HCT116 (cell line): ENCODE data around the gene METTL15. TPM values are rescaled to one million over a fixed set of nuclear protein-coding genes. Genes with fewer than 3 reads are reported as not detected.

ENCODE experiments used
- ATAC-seq: fragments of 200-7000 bp; cut with Tn5 transposase; 2 replicates; pipeline ENCODE4 v1.9.1; 2020; ENCODE audit warnings: mild to moderate bottlenecking, moderate library complexity
- BruUV-seq: library from RNA; stranded (reverse); fragments of 400-500 nt; replicated peaks from 2 replicates; lab custom pipeline; 2021; lab: Mats Ljungman, UMichigan
- CTCF ChIA-PET: fragments of 300-600 bp; sonication (Branson Sonifier 250); formaldehyde crosslinking; loops from one replicate; lab custom pipeline; 2021; ENCODE audit warnings: antibody characterized with exemption; lab: Charles Lee
- POLR2A ChIA-PET: fragments of 300-600, 350-600 bp; sonication (Branson Sonifier 250); formaldehyde crosslinking; loops from one replicate; lab custom pipeline; 2021; ENCODE audit warnings: antibody characterized with exemption; lab: Charles Lee
- RAD21 ChIA-PET, 2 experiments: fragments of 300-600 bp; sonication (Branson Sonifier 250); formaldehyde crosslinking; loops; one replicate each; lab custom pipeline; 2023; ENCODE audit warnings: low total read pairs in 2 of 2; ENCODE audit not compliant: uncharacterized antibody in 2 of 2, unreplicated experiment in 2 of 2, low non-redundant PET in 1 of 2; lab: Charles Lee
- DNase-seq: peaks from one replicate; pipeline ENCODE4 v3.0.0-alpha.2; 2010; ENCODE audit warnings: low read depth, low spot score
- H2AFZ ChIP-seq: fragments of 200-600 bp; shearing (Covaris generic), sonication (generic); 2 replicates; pipeline ENCODE4 v1.6.1; 2017; ENCODE audit warnings: low read depth, mixed run types, mixed read lengths, antibody characterized with exemption, low read length; ENCODE audit not compliant: poor library complexity, severe bottlenecking
- H3K27ac ChIP-seq: 2 replicates; pipeline ENCODE4 v1.5.1; 2012; ENCODE audit warnings: low read depth, low read length
- H3K27me3 ChIP-seq: fragments of 200-600 bp; sonication (generic); 2 replicates; pipeline ENCODE4 v1.6.1; 2016; ENCODE audit warnings: mixed run types, low read length, mixed read lengths; ENCODE audit not compliant: insufficient read depth
- H3K36me3 ChIP-seq, 2 experiments: fragments of 200-500 bp in 1 of 2; fragments of 200-600 bp in 1 of 2; sonication (Bioruptor generic) in 1 of 2; sonication (generic) in 1 of 2; 2 replicates each; pipeline versions ENCODE4 v1.5.1 to v1.6.1; 2014 to 2016; ENCODE audit warnings: low read length in 2 of 2, inconsistent platforms in 1 of 2, mixed read lengths in 1 of 2, mixed run types in 1 of 2; ENCODE audit not compliant: insufficient read depth in 2 of 2, control insufficient read depth in 1 of 2
- H3K4me1 ChIP-seq, 2 experiments: fragments of 200-600 bp in 1 of 2; sonication (generic) in 1 of 2; 2 replicates each; pipeline versions ENCODE4 v1.5.1 to v1.6.1; 2012 to 2017; ENCODE audit warnings: low read length in 2 of 2, inconsistent platforms in 1 of 2, mild to moderate bottlenecking in 1 of 2, mixed read lengths in 1 of 2, mixed run types in 1 of 2, moderate library complexity in 1 of 2; ENCODE audit not compliant: insufficient read depth in 2 of 2, control insufficient read depth in 1 of 2
- H3K4me2 ChIP-seq: fragments of 200-600 bp; sonication (generic); 2 replicates; pipeline ENCODE4 v1.6.1; 2017; ENCODE audit warnings: mixed run types, low read length, mixed read lengths
- H3K4me3 ChIP-seq, 2 experiments: fragments of 200-600 bp in 1 of 2; sonication (generic) in 1 of 2; replicated peaks in 1 of 2; 2 replicates each; pipeline ENCODE4 v1.5.1; 2011 to 2016; ENCODE audit warnings: low read length in 2 of 2, control low read depth in 1 of 2, low read depth in 1 of 2, mild to moderate bottlenecking in 1 of 2, mixed read lengths in 1 of 2, mixed run types in 1 of 2
- H3K79me2 ChIP-seq: fragments of 200-600 bp; sonication (generic); 2 replicates; pipeline ENCODE4 v1.6.1; 2017; ENCODE audit warnings: mild to moderate bottlenecking, mixed run types, low read length, moderate library complexity, mixed read lengths; ENCODE audit not compliant: insufficient read depth
- H3K9ac ChIP-seq: fragments of 200-600 bp; sonication (generic); 2 replicates; pipeline ENCODE4 v1.6.1; 2016; ENCODE audit warnings: low read length, mixed read lengths
- H3K9me2 ChIP-seq: fragments of 200-600 bp; sonication (generic), shearing (Covaris generic); 2 replicates; pipeline ENCODE4 v1.6.1; 2017; ENCODE audit warnings: mixed run types, mild to moderate bottlenecking, moderate library complexity; ENCODE audit not compliant: insufficient read depth
- H3K9me3 ChIP-seq, 2 experiments: fragments of 200-500 bp in 1 of 2; fragments of 200-600 bp in 1 of 2; sonication (Bioruptor generic) in 1 of 2; sonication (generic) in 1 of 2; 2 replicates each; pipeline ENCODE4 v1.6.1; 2014 to 2017; ENCODE audit warnings: low read length in 2 of 2, mixed read lengths in 2 of 2, inconsistent platforms in 1 of 2, low read depth in 1 of 2, mild to moderate bottlenecking in 1 of 2, mixed run types in 1 of 2, moderate library complexity in 1 of 2; ENCODE audit not compliant: control insufficient read depth in 1 of 2, insufficient read depth in 1 of 2
- H4K20me1 ChIP-seq: fragments of 200-600 bp; sonication (generic), shearing (Covaris generic); 2 replicates; pipeline ENCODE4 v1.6.1; 2017; ENCODE audit warnings: mixed run types, mild to moderate bottlenecking, moderate library complexity; ENCODE audit not compliant: insufficient read depth
- JUND ChIP-seq: IDR thresholded peaks from 2 replicates; pipeline ENCODE4 v1.6.1; 2012
- RAD21 ChIP-seq: IDR thresholded peaks from 2 replicates; pipeline ENCODE4 v1.6.1; 2012; ENCODE audit warnings: low read depth, mild to moderate bottlenecking
- SIN3A ChIP-seq: IDR thresholded peaks from 2 replicates; pipeline ENCODE4 v1.6.1; 2012; ENCODE audit warnings: low read depth
- TCF7L2 ChIP-seq: IDR thresholded peaks from 2 replicates; pipeline ENCODE4 v1.7.0; 2011; ENCODE audit warnings: borderline replicate concordance, inconsistent platforms; ENCODE audit not compliant: insufficient read depth, insufficient read length; ENCODE audit errors: extremely low read depth
- intact Hi-C: fragments of 100-400 bp; cut with micrococcal nuclease; formaldehyde crosslinking; loops from 2 replicates; pipeline ENCODE4 v1.10.0; 2022
- total RNA-seq: library from RNA; stranded (reverse); gene quantifications from one replicate; pipeline ENCODE4 v1.2.1, GENCODE V29; 2021; ENCODE audit not compliant: unreplicated experiment
- TF ChIP-seq, protein P1 (sequence below): IDR thresholded peaks from 2 replicates; pipeline ENCODE4 v1.6.1; 2012; ENCODE audit warnings: low read depth

METTL15 gene
- total RNA-seq, 1 experiment from 2014 or later, result 25.3 TPM

GRCh38 chr11:28146123-28146751 lies 38.0 kb downstream of the METTL15 start (continued):
- TF ChIP-seq, protein P1, sequence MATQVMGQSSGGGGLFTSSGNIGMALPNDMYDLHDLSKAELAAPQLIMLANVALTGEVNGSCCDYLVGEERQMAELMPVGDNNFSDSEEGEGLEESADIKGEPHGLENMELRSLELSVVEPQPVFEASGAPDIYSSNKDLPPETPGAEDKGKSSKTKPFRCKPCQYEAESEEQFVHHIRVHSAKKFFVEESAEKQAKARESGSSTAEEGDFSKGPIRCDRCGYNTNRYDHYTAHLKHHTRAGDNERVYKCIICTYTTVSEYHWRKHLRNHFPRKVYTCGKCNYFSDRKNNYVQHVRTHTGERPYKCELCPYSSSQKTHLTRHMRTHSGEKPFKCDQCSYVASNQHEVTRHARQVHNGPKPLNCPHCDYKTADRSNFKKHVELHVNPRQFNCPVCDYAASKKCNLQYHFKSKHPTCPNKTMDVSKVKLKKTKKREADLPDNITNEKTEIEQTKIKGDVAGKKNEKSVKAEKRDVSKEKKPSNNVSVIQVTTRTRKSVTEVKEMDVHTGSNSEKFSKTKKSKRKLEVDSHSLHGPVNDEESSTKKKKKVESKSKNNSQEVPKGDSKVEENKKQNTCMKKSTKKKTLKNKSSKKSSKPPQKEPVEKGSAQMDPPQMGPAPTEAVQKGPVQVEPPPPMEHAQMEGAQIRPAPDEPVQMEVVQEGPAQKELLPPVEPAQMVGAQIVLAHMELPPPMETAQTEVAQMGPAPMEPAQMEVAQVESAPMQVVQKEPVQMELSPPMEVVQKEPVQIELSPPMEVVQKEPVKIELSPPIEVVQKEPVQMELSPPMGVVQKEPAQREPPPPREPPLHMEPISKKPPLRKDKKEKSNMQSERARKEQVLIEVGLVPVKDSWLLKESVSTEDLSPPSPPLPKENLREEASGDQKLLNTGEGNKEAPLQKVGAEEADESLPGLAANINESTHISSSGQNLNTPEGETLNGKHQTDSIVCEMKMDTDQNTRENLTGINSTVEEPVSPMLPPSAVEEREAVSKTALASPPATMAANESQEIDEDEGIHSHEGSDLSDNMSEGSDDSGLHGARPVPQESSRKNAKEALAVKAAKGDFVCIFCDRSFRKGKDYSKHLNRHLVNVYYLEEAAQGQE, result no peak
- TF ChIP-seq JUND, result peak; percentile 99

- no peaks in the 10 kb centered on the region for H3K27me3 ChIP-seq
- H3K79me2 ChIP-seq, result peaks cover 16% of the 10 kb centered on the region
- H3K4me3 ChIP-seq, result no peak overlapping the region
- H3K4me2 ChIP-seq, result no peak overlapping the region
- no peaks in the 10 kb centered on the region for H3K9me3 ChIP-seq
- ChIA-PET POLR2A (no interaction called here), CTCF (no interaction called here), RAD21 (no interaction called here)
- H2AFZ ChIP-seq, result no peak overlapping the region
- H3K9ac ChIP-seq, result no peak overlapping the region
- H4K20me1 ChIP-seq, result no peaks in the 10 kb centered on the region
- H3K4me1 ChIP-seq, result peaks cover 3 to 5% of the 10 kb centered on the region in 2 experiments; a peak in 3 of 4 replicates
- no peaks in the 10 kb centered on the region; the same call in 1 of the 2 replicates for H3K9me2 ChIP-seq
- no peak for TF ChIP-seq SIN3A
- TF ChIP-seq RAD21, result no peak
- no peak for TF ChIP-seq TCF7L2
- no peak overlapping the region for H3K27ac ChIP-seq
- ATAC-seq, result no peak
- H3K36me3 ChIP-seq, result peaks cover 0 to 8% of the 10 kb centered on the region in 2 experiments; a peak in 1 of 4 replicates
- BruUV-seq, result no TSS peak
- no peak for DNase-seq
- intact Hi-C loops, result no loop called here
Measured at GRCh38 chr11:28152743-28153142, 44.6 kb downstream of the METTL15 start.
